Esophagus (tissue), 2 donors: ENCODE results near the gene KDM4B. TPM values are rescaled to one million over a fixed set of nuclear protein-coding genes. Genes with fewer than 3 reads are reported as not detected.
"Not testable (repeated sequence)": the region's sequence is repeated elsewhere in the genome, so short reads cannot be mapped to it uniquely, and the experiment has no call there.

ENCODE experiments used
- H3K27ac ChIP-seq, 2 donors: one replicate each; pipeline ENCODE4 v1.5.1; 2013; ENCODE audit warnings: low read depth in 2 of 2, mild to moderate bottlenecking in 2 of 2, inconsistent platforms in 1 of 2, low read length in 1 of 2, moderate library complexity in 1 of 2
- H3K27me3 ChIP-seq, 2 donors: one replicate each; pipeline ENCODE4 v1.6.1; 2013; ENCODE audit warnings: low read length in 2 of 2, control low read depth in 1 of 2, mild to moderate bottlenecking in 1 of 2; ENCODE audit not compliant: insufficient read depth in 2 of 2, control insufficient read depth in 1 of 2
- H3K36me3 ChIP-seq, 2 donors: one replicate each; pipeline ENCODE4 v1.6.1; 2013; ENCODE audit warnings: low read length in 1 of 2; ENCODE audit not compliant: control insufficient read depth in 2 of 2, insufficient read depth in 2 of 2
- H3K4me1 ChIP-seq, 2 donors: one replicate each; pipeline ENCODE4 v1.6.1; 2013; ENCODE audit warnings: low read length in 1 of 2; ENCODE audit not compliant: control insufficient read depth in 2 of 2, insufficient read depth in 2 of 2
- H3K4me3 ChIP-seq, 2 donors: one replicate each; pipeline ENCODE4 v1.5.1; 2013; ENCODE audit warnings: low read length in 2 of 2, mild to moderate bottlenecking in 2 of 2, low read depth in 1 of 2, moderate library complexity in 1 of 2
- H3K9me3 ChIP-seq, 2 donors: one replicate each; pipeline ENCODE4 v1.6.1; 2013; ENCODE audit warnings: mild to moderate bottlenecking in 2 of 2, low read depth in 1 of 2, low read length in 1 of 2, moderate library complexity in 1 of 2; ENCODE audit not compliant: control insufficient read depth in 2 of 2, insufficient read depth in 1 of 2
- WGBS, 2 donors: extraction: QIAGEN DNeasy Blood & Tissue Kit; methylation state at CpG; one replicate each; pipeline ENCODE4 v1.1.7; 2013; 5-methylcytosine and 5-hydroxymethylcytosine counted together
- polyA plus RNA-seq, 2 donors: library from polyadenylated mRNA; stranded (reverse); fragments of 200-250 nt; gene quantifications; one replicate each; pipeline ENCODE4 v1.2.3, GENCODE V29; 2013
- donor health status: healthy with polysubstance abuse.
- donor health status: Bipolar disorder and iron deficiency.

The KDM4B gene
- polyA plus RNA-seq, 2 donors, result 10.7 to 26.7 TPM

- no peaks in the 10 kb centered on the region for H3K27me3 ChIP-seq
- peaks cover 0 to 7% of the 10 kb centered on the region in 2 donors for H3K36me3 ChIP-seq
- no peak overlapping the region for H3K27ac ChIP-seq
- H3K9me3 ChIP-seq, result no peaks in the 10 kb centered on the region
- peaks cover 8 to 14% of the 10 kb centered on the region in 2 donors for H3K4me1 ChIP-seq
- no peak overlapping the region for H3K4me3 ChIP-seq
- WGBS, 2 donors, result 79 to 84% methylated on average over 15 of the region's 15 CpGs
Measured at GRCh38 chr19:5026706-5027273, 57.9 kb downstream of the KDM4B start.

DNA sequence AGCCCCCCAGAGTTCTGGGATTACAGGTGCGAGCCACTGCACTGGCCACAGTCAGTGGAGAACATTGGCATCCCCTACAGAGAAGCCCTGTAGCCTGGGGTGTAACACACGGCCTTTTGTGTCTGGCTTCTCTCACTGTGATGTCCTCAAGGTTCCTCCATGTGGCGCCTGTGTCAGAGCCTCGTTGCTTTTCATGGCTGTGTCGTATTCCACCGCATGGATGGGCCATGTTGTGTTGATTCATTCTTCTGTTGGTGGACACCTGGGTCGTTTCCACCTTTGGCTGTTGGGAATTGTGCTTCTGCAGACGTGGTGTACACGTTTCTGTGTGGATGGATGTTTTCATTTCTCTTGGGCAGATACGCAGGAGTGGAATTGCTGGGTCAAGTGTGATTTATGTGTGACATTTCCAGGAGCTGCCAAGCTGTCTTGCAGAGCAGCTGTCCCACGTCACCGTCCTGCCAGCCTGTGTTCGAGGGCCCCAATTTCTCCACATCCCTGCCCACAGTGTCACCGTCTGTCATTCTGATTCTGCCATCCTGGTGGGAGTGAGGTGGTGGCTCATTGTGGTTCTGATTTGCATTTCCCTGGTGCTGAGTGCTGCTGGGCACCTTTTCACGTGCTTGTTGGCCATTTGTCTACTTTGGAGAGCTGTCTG is 59.4 kb downstream of the KDM4B start:
- H3K9me3 ChIP-seq, result no peaks in the 10 kb centered on the region
- no peaks in the 10 kb centered on the region for H3K27me3 ChIP-seq
- H3K27ac ChIP-seq, result no peak overlapping the region
- 89 to 91% methylated on average over 15 of the region's 15 CpGs for whole genome bisulfite sequencing, 2 donors
- H3K4me1 ChIP-seq, result peaks cover 8 to 10% of the 10 kb centered on the region in 2 donors
- no peak overlapping the region for H3K4me3 ChIP-seq
- H3K36me3 ChIP-seq, result peaks cover 0 to 8% of the 10 kb centered on the region in 2 donors

DNA sequence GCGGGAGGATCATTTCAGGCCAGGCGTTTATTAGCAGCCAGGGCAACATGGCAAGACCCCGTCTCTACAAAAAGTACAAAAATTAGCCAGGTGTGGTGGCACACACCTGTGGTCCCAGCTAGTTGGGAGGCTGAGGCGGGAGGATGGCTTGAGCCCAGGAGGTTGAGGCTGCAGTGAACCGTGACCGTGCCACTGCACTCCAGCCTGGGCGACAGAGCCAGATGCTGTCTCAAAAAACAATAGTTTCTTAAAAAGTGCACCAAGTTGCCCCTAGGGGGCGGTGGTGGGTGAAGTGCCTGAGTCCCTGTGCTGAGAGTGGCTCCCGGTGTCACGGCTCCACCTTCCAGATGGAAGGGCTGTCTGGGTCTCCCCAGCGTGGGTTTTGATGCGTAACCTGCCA is 60.7 kb downstream of the KDM4B start:
- not testable (repeated sequence) for H3K4me1 ChIP-seq, H3K9me3 ChIP-seq, H3K27ac ChIP-seq, H3K4me3 ChIP-seq, H3K27me3 ChIP-seq
- peaks cover 0 to 17% of the 10 kb centered on the region in 2 donors for H3K36me3 ChIP-seq
- 69 to 70% methylated on average over 12 of the region's 12 CpGs for WGBS, 2 donors

DNA sequence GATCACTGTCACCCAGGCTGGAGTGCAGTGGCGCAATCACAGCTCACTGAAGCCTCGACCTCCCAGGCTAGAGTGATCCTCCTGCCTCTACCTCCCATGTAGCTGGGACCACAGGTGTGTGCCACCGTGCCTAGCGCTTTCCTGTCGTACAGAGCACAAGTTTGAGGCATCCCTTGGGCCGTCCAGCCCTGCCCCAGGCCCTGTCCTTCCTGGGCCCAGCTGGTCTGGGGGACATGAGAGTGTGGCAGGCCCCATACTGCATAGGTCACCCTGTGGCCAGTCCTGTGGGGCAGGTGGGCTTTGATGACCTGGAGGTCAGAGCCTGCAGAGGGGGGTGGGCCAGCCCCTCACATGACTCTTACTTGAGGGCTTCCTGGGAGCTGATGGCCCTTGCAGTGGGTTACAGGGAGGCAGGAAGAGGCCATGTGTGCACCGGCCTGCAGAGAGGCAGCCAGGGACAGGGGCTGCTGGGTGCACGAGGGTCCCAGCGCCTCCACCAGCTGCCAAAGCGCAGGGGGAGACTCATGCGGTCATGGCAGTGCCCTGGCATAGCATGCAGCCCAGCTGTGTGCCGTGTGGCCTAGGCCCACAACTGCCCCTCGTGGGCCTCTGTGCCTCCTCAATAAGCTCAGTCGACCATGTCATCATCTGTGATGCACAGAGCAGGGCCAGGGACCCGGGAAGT is 61.4 kb downstream of the KDM4B start:
- H3K36me3 ChIP-seq, result peaks cover 0 to 23% of the 10 kb centered on the region in 2 donors
- H3K9me3 ChIP-seq, result no peaks in the 10 kb centered on the region
- H3K27me3 ChIP-seq, result no peaks in the 10 kb centered on the region
- H3K4me1 ChIP-seq, result peaks cover 0 to 9% of the 10 kb centered on the region in 2 donors
- WGBS, 2 donors, result 84 to 85% methylated on average over 15 of the region's 15 CpGs
- no peak overlapping the region for H3K4me3 ChIP-seq
- H3K27ac ChIP-seq, result no peak overlapping the region

- Histone ChIP-seq H3K27ac (no peak overlapping the region), H3K27me3 (no peaks in the 10 kb centered on the region), H3K4me1 (peaks cover 0 to 7% of the 10 kb centered on the region in 2 donors), H3K9me3 (no peaks in the 10 kb centered on the region), H3K36me3 (peaks cover 0 to 26% of the 10 kb centered on the region in 2 donors), H3K4me3 (no peak overlapping the region)
- 79 to 90% methylated on average over 8 to 13 of the region's 13 CpGs for WGBS, 2 donors
Measured at GRCh38 chr19:5030822-5031221, 61.9 kb downstream of the KDM4B start.

- no peaks in the 10 kb centered on the region for H3K27me3 ChIP-seq
- WGBS, 2 donors, result 50 to 56% methylated on average over 29 of the region's 29 CpGs
- H3K4me3 ChIP-seq, result no peak overlapping the region
- H3K36me3 ChIP-seq, result peaks cover 0 to 29% of the 10 kb centered on the region in 2 donors
- no peaks in the 10 kb centered on the region for H3K9me3 ChIP-seq
- H3K27ac ChIP-seq, result no peak overlapping the region
- peaks cover 4 to 7% of the 10 kb centered on the region in 2 donors for H3K4me1 ChIP-seq
Measured at GRCh38 chr19:5031231-5032100, 62.6 kb downstream of the KDM4B start.

DNA sequence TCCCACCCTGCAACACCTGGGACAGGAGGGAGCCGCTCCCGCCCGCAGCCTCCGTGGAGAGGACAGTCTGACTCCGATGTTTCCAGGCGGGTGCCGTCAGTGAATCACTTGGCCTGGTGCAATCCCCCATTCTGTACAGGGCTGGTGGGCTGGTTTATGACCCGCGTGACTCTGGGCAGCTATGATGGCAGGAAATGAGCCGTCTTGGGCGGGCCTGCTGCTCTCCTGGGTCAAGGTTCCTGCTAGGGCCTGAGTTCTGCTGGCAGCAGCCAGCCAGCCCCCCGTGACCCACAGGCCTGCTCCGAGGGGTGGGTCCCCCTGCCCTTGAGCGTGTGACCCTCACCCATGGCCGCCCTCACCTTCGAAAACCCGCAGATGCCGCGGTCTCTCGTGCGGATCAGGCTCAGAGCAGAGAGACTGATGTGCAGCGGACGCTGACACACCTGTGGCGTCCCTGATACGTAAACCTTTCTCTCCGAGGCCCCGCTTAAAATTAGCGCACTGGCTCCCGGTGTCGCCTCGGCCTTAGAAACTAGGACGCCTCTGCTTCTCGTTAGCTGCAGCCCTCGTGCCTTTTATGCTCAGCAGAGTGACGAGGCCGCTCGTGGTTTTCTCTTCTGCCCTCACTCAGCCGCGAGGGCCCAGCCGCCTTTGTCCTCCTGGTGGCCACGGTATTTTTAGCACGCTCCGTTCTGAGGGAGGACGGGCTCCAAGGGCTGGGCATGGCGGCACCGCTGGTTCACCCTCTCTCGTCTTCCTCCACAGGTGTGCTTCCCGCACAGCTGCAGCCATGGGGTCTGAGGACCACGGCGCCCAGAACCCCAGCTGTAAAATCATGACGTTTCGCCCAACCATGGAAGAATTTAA is 63.4 kb downstream of the KDM4B start:
- peaks cover 0 to 29% of the 10 kb centered on the region in 2 donors for H3K36me3 ChIP-seq
- H3K4me1 ChIP-seq, result peaks cover 8 to 16% of the 10 kb centered on the region in 2 donors
- WGBS, 2 donors, result 87 to 89% methylated on average over 52 of the region's 52 CpGs
- H3K4me3 ChIP-seq, result no peak overlapping the region
- no peak overlapping the region for H3K27ac ChIP-seq
- no peaks in the 10 kb centered on the region for H3K27me3 ChIP-seq
- no peaks in the 10 kb centered on the region for H3K9me3 ChIP-seq

DNA sequence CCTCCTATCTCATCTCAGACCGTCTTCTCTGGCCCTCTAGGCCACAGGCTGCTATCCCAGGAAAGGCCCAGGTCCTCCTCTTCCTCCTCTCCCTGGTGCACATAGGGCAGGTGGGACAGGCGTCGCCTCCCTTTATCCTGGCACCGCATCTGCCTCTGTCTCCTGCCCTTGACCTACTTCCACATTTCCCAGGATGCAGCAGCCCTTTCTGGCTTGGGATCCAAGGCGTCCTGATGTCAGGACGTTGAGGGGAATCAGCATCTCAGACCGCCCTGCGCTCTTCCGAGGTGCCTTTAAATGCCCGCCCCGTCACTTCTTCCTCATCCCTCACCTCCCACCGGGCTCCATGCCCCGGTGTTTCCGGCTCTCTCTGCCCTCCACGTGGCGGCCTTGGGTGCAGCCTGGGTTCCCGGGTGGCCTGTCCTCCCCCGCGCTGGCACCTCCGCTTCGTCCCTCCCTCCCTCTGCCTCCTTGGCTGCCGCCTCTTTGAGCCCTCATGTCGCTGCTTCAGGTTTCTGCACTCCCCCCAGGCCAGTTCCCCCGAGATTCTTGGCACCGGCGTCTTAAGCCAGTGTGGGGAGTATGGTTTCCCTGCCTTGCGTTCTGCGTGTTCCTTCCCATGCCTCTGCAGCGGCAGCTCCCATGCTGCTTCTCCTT is 66.3 kb downstream of the KDM4B start:
- Histone ChIP-seq H3K27me3 (no peaks in the 10 kb centered on the region), H3K36me3 (peaks cover 0 to 41% of the 10 kb centered on the region in 2 donors), H3K27ac (no peak overlapping the region), H3K4me3 (no peak overlapping the region), H3K4me1 (peaks cover 18 to 27% of the 10 kb centered on the region in 2 donors), H3K9me3 (no peaks in the 10 kb centered on the region)
- 79 to 82% methylated on average over 29 of the region's 29 CpGs for WGBS, 2 donors
